Measurements from ENCODE around the gene IQCK.

Gene IQCK

DNA sequence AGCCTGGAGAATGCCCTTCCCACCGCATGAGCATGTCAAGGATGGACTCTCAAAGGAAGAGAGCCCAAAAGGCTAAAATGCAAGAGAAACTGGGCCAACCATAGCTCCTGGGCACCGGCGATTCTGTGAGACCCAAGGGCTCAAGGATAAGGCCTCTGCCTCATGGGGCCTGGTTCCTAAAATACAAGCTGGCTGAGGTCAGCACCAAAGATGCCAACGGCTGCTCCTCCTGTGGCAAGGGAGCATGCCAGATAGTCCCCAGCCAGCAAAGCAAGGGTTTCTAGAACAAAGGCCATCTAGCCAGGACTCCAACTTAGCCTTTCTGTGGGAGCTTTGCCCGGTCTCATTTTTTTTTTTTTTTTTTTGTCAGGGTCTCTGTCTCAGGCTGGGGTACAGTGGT lies 146.5 kb downstream of the IQCK start:
- DNase-seq, result no peak

- no peak for DNase-seq
Observed at GRCh38 chr16:19868421-19868820, 150.3 kb downstream of the IQCK start.

GRCh38 chr16:19871721-19872120 lies 153.7 kb downstream of the IQCK start:
- no peak for DNase-seq

- no peak for DNase-seq
Observed at GRCh38 chr16:19872179-19872863, 154.2 kb downstream of the IQCK start.

- no peak for DNase-seq
Observed at GRCh38 chr16:19872935-19873334, 154.9 kb downstream of the IQCK start.

DNA sequence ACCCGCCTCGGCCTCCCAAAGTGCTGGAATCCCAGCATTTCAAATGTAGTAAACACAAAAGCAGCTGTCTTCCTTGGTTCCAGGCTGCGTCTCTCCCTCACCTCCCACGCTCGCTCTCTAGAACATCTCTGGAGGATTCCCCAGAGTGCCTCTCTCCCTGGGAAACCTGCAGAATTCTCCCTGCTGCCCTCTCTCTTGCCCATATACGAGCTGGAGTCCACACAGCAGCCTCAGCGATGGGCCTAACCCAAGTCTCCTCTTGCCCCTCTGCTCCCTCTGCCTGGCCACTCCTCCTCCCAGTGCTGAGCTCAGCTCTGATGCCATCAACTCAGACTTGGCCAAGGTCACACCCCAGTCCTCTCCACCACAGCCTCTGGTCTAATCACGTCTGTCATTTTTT lies 156.0 kb downstream of the IQCK start:
- no peak for DNase-seq

DNA sequence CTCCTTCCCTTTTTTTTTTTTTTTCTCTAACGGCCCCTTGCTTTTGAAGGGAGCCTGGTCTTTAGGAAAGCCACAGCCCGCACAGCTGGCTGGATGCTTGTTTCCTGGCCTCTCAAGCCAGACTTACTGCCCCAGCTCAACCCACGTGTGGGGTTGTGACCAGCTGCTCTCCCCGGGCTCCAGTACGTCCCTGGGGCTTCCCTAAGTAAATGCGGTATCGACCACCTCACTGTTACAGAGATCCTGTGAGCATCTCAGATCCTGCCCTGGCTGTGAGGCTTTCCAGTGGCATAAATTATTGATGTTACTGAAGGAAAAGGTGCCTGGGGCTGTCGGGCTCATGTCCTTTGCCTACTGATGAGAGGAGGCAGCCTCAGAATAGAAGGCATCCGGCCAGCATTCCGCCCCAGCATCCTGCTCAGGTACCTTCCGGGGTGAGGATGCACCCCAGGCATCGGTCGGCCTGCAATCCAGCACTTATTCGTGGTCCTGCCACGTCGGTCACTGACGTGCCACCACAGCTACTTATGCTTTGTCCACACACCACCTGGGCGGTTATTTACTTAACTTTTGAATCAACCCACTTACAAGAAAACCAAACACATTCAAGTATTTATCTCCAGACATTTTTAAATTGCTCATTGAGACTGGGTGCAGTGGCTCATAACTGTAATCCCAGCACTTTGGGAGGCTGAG lies 156.9 kb downstream of the IQCK start:
- no peak for DNase-seq

DNA sequence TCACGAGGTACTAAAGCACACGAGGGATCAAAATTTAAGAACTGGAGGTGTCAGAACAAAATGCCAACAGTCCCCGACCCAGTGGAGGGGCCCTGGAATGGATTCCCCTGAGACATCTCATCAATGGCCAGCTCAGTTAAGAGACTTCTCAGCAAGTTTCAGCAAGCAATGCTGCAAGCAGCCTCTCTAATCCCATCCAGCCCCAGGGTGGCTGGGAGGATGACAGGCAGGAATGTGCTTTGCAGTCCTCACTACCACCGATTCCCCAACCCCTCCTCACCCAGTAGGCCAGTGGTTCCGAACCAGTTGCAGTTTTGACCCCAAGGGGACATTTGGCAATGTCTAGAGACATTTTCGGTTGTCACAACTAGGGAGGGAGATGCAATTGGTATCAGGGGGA lies 157.8 kb downstream of the IQCK start:
- no peak for DNase-seq

- DNase-seq, result no peak
Observed at GRCh38 chr16:19876501-19877059, 158.5 kb downstream of the IQCK start.

DNA sequence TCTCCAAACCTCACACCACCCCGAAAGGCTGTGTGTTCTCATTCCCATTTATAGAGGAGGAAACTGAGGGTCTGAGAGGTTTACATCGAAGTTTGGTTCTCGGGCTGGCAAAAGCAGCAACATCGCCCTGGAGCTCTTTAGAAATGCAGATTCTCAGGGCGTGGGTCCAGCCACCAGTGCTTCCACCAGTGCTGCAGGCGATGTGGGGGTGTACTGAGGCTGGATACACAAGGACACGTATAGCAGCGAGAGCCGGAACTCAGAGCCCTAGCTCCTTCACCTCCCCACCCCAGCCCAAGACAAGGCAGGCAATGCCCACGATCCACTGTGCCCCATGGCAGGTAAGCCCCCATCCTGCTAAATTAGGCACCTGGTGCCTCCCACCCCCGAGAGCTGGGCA lies 160.7 kb downstream of the IQCK start:
- no peak for DNase-seq

- peak; percentile 41 for DNase-seq
Observed at GRCh38 chr16:19879241-19879792, 161.2 kb downstream of the IQCK start.

- DNase-seq, result no peak
Observed at GRCh38 chr16:19881028-19881427, 163.0 kb downstream of the IQCK start.

GRCh38 chr16:19881783-19882182 lies 163.7 kb downstream of the IQCK start:
- no peak for DNase-seq

- DNase-seq, result no peak
Observed at GRCh38 chr16:19882186-19882585, 164.1 kb downstream of the IQCK start.

GRCh38 chr16:19882646-19883045 lies 164.6 kb downstream of the IQCK start:
- no peak for DNase-seq

- DNase-seq, result no peak
Observed at GRCh38 chr16:19883296-19883965, 165.4 kb downstream of the IQCK start.

- no peak for DNase-seq
Observed at GRCh38 chr16:19883966-19884485, 166.0 kb downstream of the IQCK start.

- no peak for DNase-seq
Observed at GRCh38 chr16:19884611-19885450, 166.8 kb downstream of the IQCK start, which contains the start of gene GPRC5B. TSS of gene GPRC5B (minus strand) at chr16:19884848. CDS start at chr16:19872845, 12,003 bp downstream.

GRCh38 chr16:19885451-19886072 lies 167.5 kb downstream of the IQCK start:
- no peak for DNase-seq

GRCh38 chr16:19886073-19886941 lies 168.2 kb downstream of the IQCK start:
- peak; percentile 62 for DNase-seq

DNA sequence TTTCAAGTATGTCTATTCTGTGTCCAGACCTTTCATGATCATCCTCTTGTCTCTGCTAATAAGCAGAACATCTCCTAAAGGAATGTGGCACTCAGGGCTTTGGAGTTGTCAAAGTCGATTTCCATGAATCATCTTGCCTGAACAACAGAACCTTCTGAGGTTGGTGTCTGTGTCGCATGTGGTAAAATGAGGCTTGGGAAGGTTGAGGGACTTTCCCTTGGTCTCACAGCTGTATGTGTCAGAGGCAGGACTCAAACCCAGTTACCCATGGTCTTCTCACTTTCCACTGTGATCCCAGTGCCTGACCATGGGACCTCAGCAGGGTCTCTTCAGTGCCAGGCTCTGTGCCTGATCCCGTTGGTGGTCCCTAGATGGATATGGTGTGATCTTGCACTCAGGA lies 170.8 kb downstream of the IQCK start:
- DNase-seq, result no peak
